ENCODE measurements around the gene DMXL1.
"Not testable (repeated sequence)": the region's sequence is repeated elsewhere in the genome, so short reads cannot be mapped to it uniquely, and the experiment has no call there.

The DMXL1 gene

GRCh38 chr5:119063579-119064379 lies 7.1 kb upstream of the DMXL1 start:
- no peak for DNase-seq (ENCODE audit: low spot score)

GRCh38 chr5:119067450-119067849 lies 3.4 kb upstream of the DMXL1 start:
- DNase-seq (ENCODE audit: low spot score) = no peak

DNA sequence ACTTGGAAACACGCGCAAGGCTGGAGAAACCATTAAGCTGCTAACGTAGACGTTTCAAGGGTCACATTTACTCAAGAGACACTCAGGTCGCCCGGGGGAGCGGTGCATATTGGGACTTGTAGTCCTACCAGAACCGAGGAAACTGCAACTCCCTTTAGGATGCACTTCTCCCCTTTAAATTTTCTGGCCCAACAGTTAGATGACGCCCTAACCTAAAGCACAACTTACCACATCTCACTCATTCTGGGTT lies 384 bp upstream of the DMXL1 start:
- DNase-seq (ENCODE audit: low spot score) = no peak

GRCh38 chr5:119071561-119071995 lies 691 bp downstream of the DMXL1 start:
- DNase-seq (ENCODE audit: low spot score) = no peak

DNA sequence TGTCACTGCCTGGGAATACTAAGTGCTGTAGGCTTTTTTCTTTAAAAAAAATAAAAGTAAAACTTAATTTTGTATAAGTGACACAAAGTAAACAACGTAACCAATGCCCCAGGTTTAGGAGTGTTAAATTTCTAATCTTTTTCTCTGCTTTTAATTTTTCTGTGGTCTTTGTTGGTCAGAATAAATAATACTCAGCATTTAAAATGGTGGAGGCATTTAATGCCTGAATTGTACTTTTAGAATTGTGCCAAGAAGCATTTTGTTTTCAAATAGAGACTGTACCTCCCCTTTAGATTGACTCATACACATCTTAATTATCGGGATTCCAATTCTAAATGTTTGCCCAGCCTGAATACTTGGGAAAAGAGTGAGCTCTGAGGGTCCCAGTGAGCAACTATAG lies 1.6 kb downstream of the DMXL1 start:
- DNase-seq (ENCODE audit: low spot score) = no peak

DNA sequence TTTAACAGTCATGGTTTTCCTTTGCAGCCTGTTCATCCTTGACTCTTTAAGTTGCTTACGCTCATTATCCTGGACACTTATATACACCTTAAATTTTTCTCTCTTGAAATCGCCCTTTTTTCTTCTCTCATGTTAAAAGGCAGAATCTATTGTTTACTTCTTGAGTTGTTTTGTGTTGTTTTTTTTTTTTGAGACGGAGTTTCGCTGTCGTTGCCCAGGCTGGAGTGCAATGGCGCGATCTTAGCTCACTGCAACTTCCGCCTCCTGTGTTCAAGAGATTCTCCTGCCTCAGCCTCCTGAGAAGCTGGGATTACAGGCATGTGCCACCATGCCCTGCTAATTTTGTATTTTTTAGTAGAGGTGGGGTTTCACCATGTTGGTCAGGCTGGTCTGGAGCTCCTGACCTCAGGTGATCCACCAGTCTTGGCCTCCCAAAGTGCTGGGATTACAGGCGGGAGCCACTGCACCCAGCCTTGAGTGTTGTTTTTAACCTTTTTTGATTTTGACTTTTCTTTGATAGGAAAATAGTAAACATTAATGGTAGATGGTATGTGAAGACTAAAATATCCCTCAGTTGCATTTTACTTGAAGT lies 3.0 kb downstream of the DMXL1 start:
- DNase-seq (ENCODE audit: low spot score) = not testable (repeated sequence)

- DNase-seq (ENCODE audit: low spot score) = no peak
Measured at GRCh38 chr5:119074419-119074818, 3.5 kb downstream of the DMXL1 start.

GRCh38 chr5:119075269-119075668 lies 4.4 kb downstream of the DMXL1 start:
- not testable (repeated sequence) for DNase-seq (ENCODE audit: low spot score)

- no peak for DNase-seq (ENCODE audit: low spot score)
Measured at GRCh38 chr5:119076080-119076479, 5.2 kb downstream of the DMXL1 start.

DNA sequence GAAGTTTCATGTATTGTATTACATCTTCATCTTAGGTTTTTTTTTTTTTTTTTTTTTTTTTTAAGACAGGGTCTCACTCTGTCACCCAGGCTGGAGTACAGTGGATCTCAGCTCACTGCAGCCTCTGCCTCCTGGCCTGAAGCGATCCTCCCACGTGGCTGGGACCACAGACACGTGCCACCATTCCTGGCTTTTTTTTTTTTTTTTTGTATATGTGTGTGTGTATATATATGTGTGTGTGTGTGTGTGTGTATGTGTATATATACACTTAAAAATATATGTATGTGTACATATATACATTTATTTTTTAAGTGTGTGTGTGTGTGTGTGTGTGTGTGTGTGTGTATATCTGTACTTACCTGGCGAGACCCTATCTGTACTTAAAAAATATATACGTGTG lies 6.6 kb downstream of the DMXL1 start:
- no peak for DNase-seq (ENCODE audit: low spot score)

GRCh38 chr5:119078071-119078846 lies 7.4 kb downstream of the DMXL1 start:
- DNase-seq (ENCODE audit: low spot score) = no peak

DNA sequence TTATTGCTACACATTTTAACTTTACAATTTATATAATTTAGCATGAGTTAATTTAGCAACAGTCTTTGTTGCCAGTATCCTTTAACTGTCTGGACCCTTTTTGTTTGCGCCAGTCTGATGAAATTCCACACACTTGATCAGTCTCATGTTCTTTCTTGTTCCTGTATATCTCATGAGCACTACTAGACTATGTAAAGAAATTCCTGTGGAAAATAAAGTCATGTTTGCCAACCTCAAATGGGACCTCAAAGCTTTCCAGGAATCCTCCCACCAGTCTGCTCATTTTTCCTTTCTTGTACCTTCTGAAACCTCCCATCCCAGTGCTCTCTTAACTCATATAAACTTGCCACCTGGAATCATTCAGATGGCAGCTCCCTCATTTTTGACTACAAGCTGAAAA lies 8.0 kb downstream of the DMXL1 start:
- no peak for DNase-seq (ENCODE audit: low spot score)

- peak; percentile 7 for DNase-seq (ENCODE audit: low spot score)
Measured at GRCh38 chr5:119079318-119079921, 8.5 kb downstream of the DMXL1 start.

DNA sequence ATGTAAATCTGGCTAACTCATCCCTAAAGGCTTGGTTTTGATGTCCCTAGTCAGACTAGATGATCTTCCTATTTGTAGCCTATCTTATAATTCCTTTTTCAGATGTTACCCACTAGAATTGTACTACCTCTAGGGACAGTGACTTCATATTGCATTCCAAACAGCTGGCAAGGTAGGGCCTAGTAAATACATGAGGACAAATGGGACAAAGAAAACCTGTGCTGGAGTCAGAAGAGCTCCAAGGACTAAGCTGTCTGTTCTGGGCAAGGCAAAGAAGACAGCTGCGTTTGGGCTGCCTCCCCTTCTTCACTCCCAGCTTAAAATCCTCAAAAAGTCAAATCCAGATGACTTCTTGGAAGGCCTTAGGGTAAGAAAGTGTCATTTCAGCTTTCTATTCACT lies 10.0 kb downstream of the DMXL1 start:
- DNase-seq (ENCODE audit: low spot score) = no peak

GRCh38 chr5:119082691-119083090 lies 11.8 kb downstream of the DMXL1 start:
- no peak for DNase-seq (ENCODE audit: low spot score)

DNA sequence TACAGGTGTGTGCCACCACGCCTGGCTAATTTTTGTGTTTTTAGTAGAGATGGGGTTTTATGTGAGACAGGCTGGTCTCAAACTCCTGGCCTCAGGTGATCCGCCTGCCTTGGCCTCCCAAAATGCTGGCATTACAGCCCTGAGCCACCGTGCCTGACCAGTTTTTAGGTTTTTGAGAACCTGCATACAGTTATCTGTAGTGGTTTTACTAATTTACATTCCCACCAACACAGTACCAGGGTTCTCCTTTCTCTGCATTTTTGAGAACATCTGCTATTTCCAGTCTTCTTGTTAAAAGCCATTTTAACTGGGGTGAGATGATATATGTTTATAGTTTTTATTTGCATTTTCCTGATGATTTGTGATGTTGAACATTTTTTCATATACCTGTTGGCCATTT lies 12.8 kb downstream of the DMXL1 start:
- DNase-seq (ENCODE audit: low spot score) = no peak

DNA sequence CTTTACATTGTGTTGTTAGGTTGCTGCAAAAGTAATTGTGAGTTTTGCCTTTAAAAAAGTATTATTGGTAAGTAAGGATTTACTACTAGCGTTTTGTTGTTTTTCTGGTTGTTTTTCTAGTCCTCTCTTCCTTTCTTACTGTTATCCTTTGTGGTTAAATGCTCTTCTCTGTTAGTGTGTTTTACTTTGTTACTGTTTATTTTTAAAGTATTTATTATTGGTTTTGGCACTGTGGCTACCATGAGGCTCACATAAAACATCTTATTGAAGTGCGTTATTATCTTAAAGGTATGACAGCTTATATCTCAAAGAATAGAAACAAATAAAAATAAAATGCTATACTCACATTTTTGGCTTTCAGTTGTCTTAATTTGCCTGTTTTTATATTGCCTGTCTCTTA lies 17.6 kb downstream of the DMXL1 start:
- DNase-seq (ENCODE audit: low spot score) = no peak

DNA sequence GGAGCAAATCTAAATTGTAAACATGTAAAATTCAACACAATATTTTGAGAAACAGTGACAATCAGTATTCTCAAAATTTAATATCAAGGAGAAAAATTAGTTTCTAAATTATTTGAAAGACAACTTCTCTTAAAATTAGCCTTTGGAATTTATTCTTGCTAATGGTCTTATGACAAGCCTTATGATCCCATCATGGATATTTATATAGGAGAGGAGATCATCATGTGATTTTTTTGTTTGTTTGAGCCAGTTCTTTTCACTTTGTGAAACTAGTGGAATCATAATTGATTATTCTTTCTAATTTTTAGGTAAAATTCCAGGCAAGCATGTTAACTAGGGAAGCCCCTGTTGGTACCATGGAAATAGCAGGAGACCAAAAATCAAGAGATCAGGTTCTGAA lies 24.7 kb downstream of the DMXL1 start:
- no peak for DNase-seq (ENCODE audit: low spot score)

DNA sequence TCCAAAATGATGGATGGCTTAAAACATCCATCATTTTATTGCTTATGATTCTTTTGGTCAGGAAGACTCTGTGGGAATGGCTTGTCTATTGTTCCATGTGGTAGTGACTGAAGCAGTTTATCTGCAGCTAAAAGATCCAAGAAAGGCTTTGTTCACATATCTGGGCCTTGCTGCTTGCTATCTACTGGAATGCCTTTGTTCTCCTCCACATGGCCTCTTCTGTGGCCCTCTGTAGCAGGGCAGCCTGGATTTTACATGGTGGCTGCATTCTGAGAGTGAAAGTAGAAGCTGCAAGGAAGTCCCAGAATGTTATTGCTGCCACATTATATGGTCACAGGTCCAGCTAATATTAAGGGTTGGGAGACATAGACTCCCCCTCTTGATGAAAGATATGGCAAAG lies 35.1 kb downstream of the DMXL1 start:
- no peak for DNase-seq (ENCODE audit: low spot score)

GRCh38 chr5:119112151-119112550 lies 41.3 kb downstream of the DMXL1 start:
- DNase-seq (ENCODE audit: low spot score) = no peak

DNA sequence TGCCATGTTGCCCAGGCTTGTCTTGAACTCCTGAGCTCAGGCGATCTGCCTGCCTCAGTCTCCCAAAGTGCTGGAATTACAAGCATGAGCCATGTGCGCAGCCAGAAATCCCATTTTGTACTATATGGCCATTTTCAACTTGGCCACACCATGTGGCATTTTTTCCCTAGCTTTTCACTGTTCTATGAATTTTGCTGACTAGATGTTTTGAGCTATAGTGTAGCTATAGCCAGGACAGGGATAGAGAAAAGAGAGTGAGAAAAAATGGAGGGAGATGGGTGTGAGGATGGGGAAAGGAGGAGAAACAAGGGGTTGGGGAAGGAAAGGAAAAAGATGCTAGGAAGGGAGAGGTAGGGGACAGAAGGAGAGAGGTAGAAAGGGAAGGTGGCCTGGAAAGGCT lies 46.4 kb downstream of the DMXL1 start:
- DNase-seq (ENCODE audit: low spot score) = no peak

GRCh38 chr5:119118000-119118399 lies 47.1 kb downstream of the DMXL1 start:
- DNase-seq (ENCODE audit: low spot score) = no peak

DNA sequence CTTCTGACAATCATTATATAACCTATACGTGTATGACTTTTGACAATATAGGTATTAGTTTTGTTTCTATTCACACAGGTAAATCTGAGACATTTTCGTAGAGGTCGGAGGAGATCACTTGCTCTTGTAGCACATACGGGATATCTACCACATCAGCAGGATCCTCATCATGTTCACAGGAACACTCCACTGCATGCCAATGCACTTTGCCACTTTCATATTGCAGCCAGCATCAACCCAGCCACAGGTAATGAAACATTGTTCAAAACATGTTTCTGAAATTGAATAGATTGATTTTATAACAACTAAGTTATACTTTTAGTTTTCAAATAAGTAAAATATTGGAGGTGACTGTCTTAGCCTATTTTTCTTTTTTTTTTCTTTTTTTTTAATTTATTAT lies 50.0 kb downstream of the DMXL1 start:
- no peak for DNase-seq (ENCODE audit: low spot score)
